ENCODE measurements around the gene SKP1. TPM values are rescaled to one million over a fixed set of nuclear protein-coding genes. Genes with fewer than 3 reads are reported as not detected.

The SKP1 gene
- total RNA-seq, 1 experiment from 2014 or later, result 220 TPM

DNA sequence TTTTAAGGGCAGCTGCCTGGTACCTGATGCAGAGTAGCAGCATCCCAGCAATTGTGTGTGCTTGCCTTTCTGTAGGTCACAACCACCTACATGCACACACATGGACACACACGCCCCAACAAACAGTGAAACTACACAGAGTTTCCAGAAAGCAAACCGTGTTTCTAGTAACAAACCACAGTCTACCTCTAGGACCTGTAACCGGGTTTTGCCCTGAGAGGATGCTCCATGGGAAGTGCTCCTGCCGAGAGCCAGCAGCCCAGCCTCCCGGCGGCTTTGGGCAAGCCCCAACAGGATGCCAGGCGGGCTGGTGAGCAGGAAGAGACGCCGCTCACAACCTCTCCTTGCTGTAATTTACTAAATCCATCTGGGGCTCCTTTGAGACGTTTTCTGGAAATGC, 66.4 kb downstream of the SKP1 start:
- no peaks in the 10 kb centered on the region for H3K27me3 ChIP-seq (ENCODE audit: low read length)
- H3K9me2 ChIP-seq (replicated peaks; ENCODE audit: low read length), result no peaks in the 10 kb centered on the region
- BruUV-seq (replicated peaks), result no TSS peak
- TF ChIP-seq EZH2 (IDR thresholded peaks at IDR 0.05; ENCODE audit: low read length, unreplicated experiment) (no peak), EZH2phosphoT487 (IDR thresholded peaks at IDR 0.05; ENCODE audit: borderline replicate concordance, low read length) (no peak)
- TF ChIP-seq, protein P1, sequence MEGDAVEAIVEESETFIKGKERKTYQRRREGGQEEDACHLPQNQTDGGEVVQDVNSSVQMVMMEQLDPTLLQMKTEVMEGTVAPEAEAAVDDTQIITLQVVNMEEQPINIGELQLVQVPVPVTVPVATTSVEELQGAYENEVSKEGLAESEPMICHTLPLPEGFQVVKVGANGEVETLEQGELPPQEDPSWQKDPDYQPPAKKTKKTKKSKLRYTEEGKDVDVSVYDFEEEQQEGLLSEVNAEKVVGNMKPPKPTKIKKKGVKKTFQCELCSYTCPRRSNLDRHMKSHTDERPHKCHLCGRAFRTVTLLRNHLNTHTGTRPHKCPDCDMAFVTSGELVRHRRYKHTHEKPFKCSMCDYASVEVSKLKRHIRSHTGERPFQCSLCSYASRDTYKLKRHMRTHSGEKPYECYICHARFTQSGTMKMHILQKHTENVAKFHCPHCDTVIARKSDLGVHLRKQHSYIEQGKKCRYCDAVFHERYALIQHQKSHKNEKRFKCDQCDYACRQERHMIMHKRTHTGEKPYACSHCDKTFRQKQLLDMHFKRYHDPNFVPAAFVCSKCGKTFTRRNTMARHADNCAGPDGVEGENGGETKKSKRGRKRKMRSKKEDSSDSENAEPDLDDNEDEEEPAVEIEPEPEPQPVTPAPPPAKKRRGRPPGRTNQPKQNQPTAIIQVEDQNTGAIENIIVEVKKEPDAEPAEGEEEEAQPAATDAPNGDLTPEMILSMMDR (conservative IDR thresholded peaks at IDR 0.05; ENCODE audit: low read depth, low read length), result no peak
- H3K9me3 ChIP-seq (ENCODE audit: low read length), result no peaks in the 10 kb centered on the region
- no peak for DNase-seq
- ChIA-PET CTCF (no interaction called here), POLR2A (ENCODE audit: unreplicated experiment) (no interaction called here)
- H3K4me3 ChIP-seq (ENCODE audit: low read length), result no peak overlapping the region
- H3F3A ChIP-seq (ENCODE audit: low read length, unreplicated experiment), result no peaks in the 10 kb centered on the region
- peaks cover under 1% of the 10 kb centered on the region; the same call in 1 of the 2 replicates for H3K4me1 ChIP-seq (ENCODE audit: insufficient read depth, low read length)
- no peak overlapping the region for H3K4me2 ChIP-seq (ENCODE audit: low read length)
- H3K27ac ChIP-seq (ENCODE audit: low read length), result no peak overlapping the region
- H3K79me2 ChIP-seq (ENCODE audit: low read length), result no peaks in the 10 kb centered on the region
- no peaks in the 10 kb centered on the region for H4K20me1 ChIP-seq (ENCODE audit: low read length)
- H3K9ac ChIP-seq (ENCODE audit: low read length), result no peak overlapping the region
- no peak for ATAC-seq
- H3K36me3 ChIP-seq (ENCODE audit: low read depth, low read length), result no peaks in the 10 kb centered on the region
- intact Hi-C loops (cut with micrococcal nuclease), result no loop called here
- no peak overlapping the region for H2AFZ ChIP-seq (ENCODE audit: low read length)

DNA sequence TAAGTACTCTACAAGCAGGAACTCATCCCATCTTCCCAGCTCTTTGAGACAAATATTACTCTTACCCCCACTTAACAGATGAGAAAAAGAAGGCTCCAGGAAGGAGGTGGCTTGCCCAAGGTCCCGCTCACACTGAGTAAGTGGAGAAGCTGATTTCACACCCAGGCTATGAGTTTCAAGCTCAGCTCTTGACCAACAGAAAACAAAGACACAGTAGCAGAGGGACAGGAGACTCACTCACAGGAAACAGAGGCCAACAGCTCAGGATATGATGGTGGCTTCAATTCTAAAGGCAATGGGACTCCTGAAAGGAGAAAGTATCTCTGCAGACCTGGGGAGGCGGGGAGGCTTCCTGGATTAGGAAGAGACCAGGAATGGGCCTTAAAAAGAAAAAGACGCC, 69.0 kb downstream of the SKP1 start:
- Histone ChIP-seq H3K9me2 (replicated peaks; ENCODE audit: low read length) (no peaks in the 10 kb centered on the region), H3K4me2 (ENCODE audit: low read length) (no peak overlapping the region), H3K9me3 (ENCODE audit: low read length) (no peaks in the 10 kb centered on the region), H3K36me3 (ENCODE audit: low read depth, low read length) (no peaks in the 10 kb centered on the region), H3K79me2 (ENCODE audit: low read length) (no peaks in the 10 kb centered on the region), H3K9ac (ENCODE audit: low read length) (no peak overlapping the region), H3K27ac (ENCODE audit: low read length) (no peak overlapping the region), H3F3A (ENCODE audit: low read length, unreplicated experiment) (no peaks in the 10 kb centered on the region), H2AFZ (ENCODE audit: low read length) (no peak overlapping the region), H3K4me3 (ENCODE audit: low read length) (no peak overlapping the region), H3K4me1 (ENCODE audit: insufficient read depth, low read length) (no peaks in the 10 kb centered on the region), H3K27me3 (ENCODE audit: low read length) (no peaks in the 10 kb centered on the region), H4K20me1 (ENCODE audit: low read length) (no peaks in the 10 kb centered on the region)
- no TSS peak for BruUV-seq (replicated peaks)
- intact Hi-C loops (cut with micrococcal nuclease), result no loop called here
- ChIA-PET CTCF (no interaction called here), POLR2A (ENCODE audit: unreplicated experiment) (no interaction called here)
- TF ChIP-seq, protein P1 (conservative IDR thresholded peaks at IDR 0.05; ENCODE audit: low read depth, low read length), result no peak
- no peak for TF ChIP-seq EZH2 (IDR thresholded peaks at IDR 0.05; ENCODE audit: low read length, unreplicated experiment)
- TF ChIP-seq EZH2phosphoT487 (IDR thresholded peaks at IDR 0.05; ENCODE audit: borderline replicate concordance, low read length), result no peak
- DNase-seq, result no peak
- ATAC-seq, result no peak

DNA sequence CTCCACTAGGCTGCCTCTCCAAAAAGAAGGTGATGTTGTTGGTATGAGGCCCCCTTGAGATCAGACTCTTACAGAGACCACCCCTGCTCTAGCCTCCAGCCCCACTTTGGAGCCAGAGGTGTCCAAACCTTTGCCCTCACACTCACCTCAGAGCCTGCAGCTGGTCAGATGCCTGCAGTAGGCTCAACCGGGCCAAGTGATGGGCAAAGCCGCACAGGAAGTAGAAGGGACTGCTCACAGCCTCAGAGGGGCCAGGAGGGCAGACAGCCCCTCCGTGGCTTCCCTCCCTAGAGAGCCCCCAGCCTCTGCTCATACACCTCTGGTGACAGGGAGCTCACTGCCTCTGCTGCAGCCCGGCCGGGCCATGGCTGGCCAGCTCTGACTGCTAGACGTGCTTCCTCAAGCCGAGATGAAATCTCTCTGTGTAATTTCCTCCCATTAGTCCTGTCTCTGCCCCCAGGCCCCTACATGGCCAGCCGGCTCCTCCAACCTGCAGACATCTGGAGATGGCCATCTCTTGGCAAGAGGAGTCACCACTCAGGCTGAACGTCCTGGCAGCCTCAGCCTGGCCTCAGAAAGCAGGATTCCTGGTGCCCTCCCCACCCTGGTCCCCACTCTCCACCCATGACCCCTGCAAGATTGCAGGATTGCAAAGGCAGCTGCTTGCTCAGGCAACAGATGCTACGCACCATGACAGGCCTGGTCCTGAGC, 69.6 kb downstream of the SKP1 start:
- H2AFZ ChIP-seq (ENCODE audit: low read length), result no peak overlapping the region
- TF ChIP-seq EZH2 (IDR thresholded peaks at IDR 0.05; ENCODE audit: low read length, unreplicated experiment) (no peak), EZH2phosphoT487 (IDR thresholded peaks at IDR 0.05; ENCODE audit: borderline replicate concordance, low read length) (no peak)
- TF ChIP-seq, protein P1 (conservative IDR thresholded peaks at IDR 0.05; ENCODE audit: low read depth, low read length), result no peak
- no TSS peak for BruUV-seq (replicated peaks)
- H3K36me3 ChIP-seq (ENCODE audit: low read depth, low read length), result no peaks in the 10 kb centered on the region
- H3K9me2 ChIP-seq (replicated peaks; ENCODE audit: low read length), result no peaks in the 10 kb centered on the region
- no peak for ATAC-seq
- no peak for DNase-seq
- H4K20me1 ChIP-seq (ENCODE audit: low read length), result no peaks in the 10 kb centered on the region
- intact Hi-C loops (cut with micrococcal nuclease), result no loop called here
- no peaks in the 10 kb centered on the region for H3K79me2 ChIP-seq (ENCODE audit: low read length)
- no peaks in the 10 kb centered on the region for H3K9me3 ChIP-seq (ENCODE audit: low read length)
- no peaks in the 10 kb centered on the region for H3F3A ChIP-seq (ENCODE audit: low read length, unreplicated experiment)
- H3K27ac ChIP-seq (ENCODE audit: low read length), result no peak overlapping the region
- H3K4me1 ChIP-seq (ENCODE audit: insufficient read depth, low read length), result no peaks in the 10 kb centered on the region
- no peak overlapping the region for H3K9ac ChIP-seq (ENCODE audit: low read length)
- POLR2A ChIA-PET (ENCODE audit: unreplicated experiment), result no interaction called here
- no peak overlapping the region for H3K4me3 ChIP-seq (ENCODE audit: low read length)
- no peak overlapping the region for H3K4me2 ChIP-seq (ENCODE audit: low read length)
- no peaks in the 10 kb centered on the region for H3K27me3 ChIP-seq (ENCODE audit: low read length)
- CTCF ChIA-PET, result no interaction called here

Data from PC-3 (cell line).